NT2/D1 (cell line): ENCODE results near the gene CCDC188.

Source experiments
- YY1 ChIP-seq: IDR thresholded peaks from 2 replicates; pipeline ENCODE4 v1.6.1; 2011; ENCODE audit not compliant: insufficient read length, insufficient read depth
- ZNF274 ChIP-seq: IDR thresholded peaks from 2 replicates; pipeline ENCODE4 v1.6.1; 2011; ENCODE audit warnings: mild to moderate bottlenecking, low read depth, low read length

DNA sequence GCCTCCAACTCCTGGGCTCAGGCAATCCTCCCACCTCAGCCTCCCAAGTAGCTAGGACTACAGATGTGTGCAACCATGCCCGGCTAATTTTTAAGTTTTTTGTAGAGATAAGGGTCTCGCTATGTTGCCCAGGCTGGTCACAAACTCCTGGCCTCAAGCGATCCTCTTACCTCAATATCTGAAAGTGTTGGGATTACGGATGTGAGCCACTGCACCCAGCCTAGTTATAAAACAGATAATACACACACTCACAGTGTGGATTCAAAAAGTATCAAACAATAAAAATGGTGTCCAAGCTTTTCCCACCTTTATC is 377 bp upstream of the CCDC188 start:
- TF ChIP-seq YY1 (no peak), ZNF274 (no peak)
